GM12878 (cell line): ENCODE measurements around the gene PIEZO2. TPM values are rescaled to one million over a fixed set of nuclear protein-coding genes. Genes with fewer than 3 reads are reported as not detected.

Experiments
- ATAC-seq: fragments of 200-7000 bp; cut with Tn5 transposase; 3 replicates; pipeline ENCODE4 v1.9.1; 2020; ENCODE audit warnings: mild to moderate bottlenecking, moderate library complexity
- BruUV-seq: library from RNA; stranded (reverse); fragments of 400-500 nt; replicated peaks from 2 replicates; lab custom pipeline; 2021; lab: Mats Ljungman, UMichigan
- CTCF ChIA-PET: fragments of 300-600 bp; sonication (Branson Sonifier 250); formaldehyde crosslinking; extraction: SDS; loops from one replicate; lab custom pipeline; 2021; ENCODE audit warnings: inconsistent platforms; lab: Yijun Ruan, JAX
- POLR2A ChIA-PET: fragments of 350-600 bp; formaldehyde crosslinking; extraction: SDS; loops from one replicate; lab custom pipeline; 2021; ENCODE audit warnings: inconsistent platforms; lab: Charles Lee
- RAD21 ChIA-PET: fragments of 300-600 bp; sonication (Branson Sonifier 250); formaldehyde crosslinking; loops from one replicate; lab custom pipeline; 2023; ENCODE audit warnings: antibody characterized with exemption; ENCODE audit not compliant: unreplicated experiment; lab: Charles Lee
- SMC1A ChIA-PET: fragments of 300-600 bp; sonication (Branson Sonifier 250); formaldehyde crosslinking; loops from one replicate; lab custom pipeline; 2023; ENCODE audit not compliant: unreplicated experiment, uncharacterized antibody; lab: Charles Lee
- DNase-seq: peaks from one replicate; pipeline ENCODE4 v3.0.0-alpha.2; 2011; ENCODE audit warnings: low read depth, low spot score
- FAIRE-seq: peaks from 3 replicates; lab custom pipeline; 2011; peaks lifted over from hg19 to GRCh38; lab: Jason Lieb, UNC
- H2AFZ ChIP-seq: 2 replicates; pipeline ENCODE4 v1.6.0; 2011; ENCODE audit warnings: low read depth, low read length, control low read depth; ENCODE audit not compliant: control insufficient read depth
- H3K27ac ChIP-seq: 2 replicates; pipeline ENCODE4 v1.5.1; 2011; ENCODE audit warnings: control low read depth; ENCODE audit not compliant: control insufficient read depth, insufficient read depth
- H3K27me3 ChIP-seq, 2 experiments: replicated peaks in 1 of 2; 2 replicates each; pipeline versions ENCODE4 v1.6.0 to v1.6.1; 2011; ENCODE audit warnings: low read length in 1 of 2; ENCODE audit not compliant: control insufficient read depth in 2 of 2, insufficient read depth in 2 of 2
- H3K36me3 ChIP-seq, 2 experiments: 2 replicates each; pipeline ENCODE4 v1.5.1; 2011; ENCODE audit warnings: low read length in 1 of 2; ENCODE audit not compliant: control insufficient read depth in 2 of 2, insufficient read depth in 2 of 2
- H3K4me1 ChIP-seq: 2 replicates; pipeline ENCODE4 v1.6.1; 2011; ENCODE audit warnings: mild to moderate bottlenecking, low read length, moderate library complexity, mixed read lengths; ENCODE audit not compliant: control insufficient read depth, insufficient read depth
- H3K4me2 ChIP-seq: 2 replicates; pipeline ENCODE4 v1.6.0; 2011; ENCODE audit warnings: control low read depth; ENCODE audit not compliant: control insufficient read depth, insufficient read depth
- H3K4me3 ChIP-seq: fragments of 200-600 bp; sonication (generic); 2 replicates; pipeline ENCODE4 v1.5.1; 2016
- H3K79me2 ChIP-seq: 2 replicates; pipeline ENCODE4 v1.6.0; 2011; ENCODE audit warnings: low read length; ENCODE audit not compliant: control insufficient read depth, insufficient read depth
- H3K9ac ChIP-seq: 2 replicates; pipeline ENCODE4 v1.8.0; 2011; ENCODE audit warnings: low read length, control low read depth, mixed read lengths; ENCODE audit not compliant: control insufficient read depth, insufficient read depth
- H3K9me3 ChIP-seq: replicated peaks from 3 replicates; pipeline ENCODE4 v1.5.1; 2011; ENCODE audit warnings: mild to moderate bottlenecking, low read length; ENCODE audit not compliant: control insufficient read depth, insufficient read depth
- H4K20me1 ChIP-seq: 2 replicates; pipeline ENCODE4 v1.6.0; 2011; ENCODE audit not compliant: control insufficient read depth, insufficient read depth
- BCL3 ChIP-seq: IDR thresholded peaks from 2 replicates; pipeline ENCODE4 v1.6.1; 2011; ENCODE audit warnings: borderline replicate concordance, low read depth, mild to moderate bottlenecking, moderate library complexity, low read length; ENCODE audit not compliant: insufficient read depth, poor library complexity, severe bottlenecking
- CHD4 ChIP-seq: fragments of 200-600 bp; sonication (generic); IDR thresholded peaks from 2 replicates; pipeline ENCODE4 v1.6.1; 2016; ENCODE audit warnings: mild to moderate bottlenecking
- CTCF ChIP-seq, 3 experiments: IDR thresholded peaks in 2 of 3; conservative IDR thresholded peaks in 1 of 3; 2 replicates each; pipeline ENCODE4 v1.5.1; 2011; ENCODE audit warnings: low read depth in 3 of 3, low read length in 3 of 3, mild to moderate bottlenecking in 3 of 3, control low read depth in 2 of 3, moderate library complexity in 2 of 3, inconsistent platforms in 1 of 3, mixed read lengths in 1 of 3; ENCODE audit not compliant: control insufficient read depth in 2 of 3, insufficient read depth in 1 of 3; ENCODE audit errors: extremely low read depth in 1 of 3
- CUX1 ChIP-seq: IDR thresholded peaks from 2 replicates; pipeline ENCODE4 v1.6.1; 2012; ENCODE audit warnings: improper control_type of control experiment, low read depth, low read length; ENCODE audit not compliant: insufficient replicate concordance
- ELK1 ChIP-seq: IDR thresholded peaks from 2 replicates; pipeline ENCODE4 v1.6.1; 2012; ENCODE audit warnings: low read depth, low read length, improper control_type of control experiment
- IRF4 ChIP-seq: IDR thresholded peaks from 2 replicates; pipeline ENCODE4 v1.6.1; 2011; ENCODE audit warnings: low read depth, low read length
- NFXL1 ChIP-seq: fragments of 450-650 bp; IDR thresholded peaks from 2 replicates; pipeline ENCODE4 v1.6.1; 2017; ENCODE audit warnings: antibody characterized with exemption, mild to moderate bottlenecking, borderline replicate concordance
- POU2F2 ChIP-seq: IDR thresholded peaks from 3 replicates; pipeline ENCODE4 v1.6.1; 2011; ENCODE audit warnings: low read depth, mild to moderate bottlenecking, low read length, borderline replicate concordance
- RBBP5 ChIP-seq: fragments of 200-600 bp; sonication (generic); conservative IDR thresholded peaks from 2 replicates; pipeline ENCODE4 v1.6.1; 2016
- ZSCAN29 ChIP-seq: fragments of 450-650 bp; IDR thresholded peaks from 2 replicates; pipeline ENCODE4 v1.6.1; 2017; ENCODE audit warnings: mild to moderate bottlenecking, moderate library complexity
- WGBS: methylation state at CpG from one replicate; pipeline ENCODE4 v1.1.6; 2016; ENCODE audit warnings: low lambda C conversion rate; ENCODE audit not compliant: insufficient replicate concordance, insufficient coverage; ENCODE audit errors: missing lambda C conversion rate; 5-methylcytosine and 5-hydroxymethylcytosine counted together
- in situ Hi-C: fragments of 300-500 bp; cut with MboI; formaldehyde crosslinking; loops from 9 replicates; pipeline ENCODE4 v1.14.3; 2018; ENCODE audit warnings: mixed read lengths
- intact Hi-C: fragments of 100-400 bp; cut with micrococcal nuclease; formaldehyde crosslinking; loops from one replicate; pipeline ENCODE4 v1.14.2; 2022; ENCODE audit not compliant: unreplicated experiment
- polyA plus RNA-seq, 11 experiments: library from polyadenylated mRNA; depleted of rRNA in 4 of 11; unstranded in 6 of 11; stranded (reverse) in 5 of 11; fragments of >200 nt; fragmentation: Nextera tagmentation in 4 of 11; fragmentation: Illumina TruSeq in 1 of 11; extraction: Ambion mirVana in 4 of 11; extraction: Trizol in 1 of 11; gene quantifications; 1 replicate in 1 of 11; 2 replicates in 10 of 11; pipeline versions ENCODE4 v1.2.1 to v1.2.3, GENCODE V29; 2011 to 2016; ENCODE audit warnings: inconsistent platforms in 2 of 11, missing spikeins in 2 of 11, low read depth in 1 of 11
- total RNA-seq, 4 experiments: library from RNA; depleted of rRNA in 3 of 4; stranded (reverse); fragments of >200 nt in 3 of 4; fragmentation: Illumina TruSeq in 1 of 4; extraction: Trizol in 1 of 4; gene quantifications; 2 replicates each; pipeline versions ENCODE4 v1.2.1 to v1.2.3, GENCODE V29; 2013 to 2021

The PIEZO2 gene
- total and polyA plus RNA-seq, 10 of the 15 experiments (the other 5 are each of a cell fraction or from before 2014, with no cell fraction given) = 6.7 to 42.3 (median 27.4) TPM

- TF ChIP-seq BCL3 = no peak
- TF ChIP-seq ZSCAN29 = no peak
- no peak for TF ChIP-seq POU2F2
- TF ChIP-seq CTCF (IDR thresholded peaks at IDR 0.05 in 2 of 3, conservative IDR thresholded peaks at IDR 0.05 in 1 of 3; ENCODE audit: control insufficient read depth in 2 of 3, extremely low read depth in 1 of 3, insufficient read depth in 1 of 3, low read depth in 3 of 3, low read length in 3 of 3) = no peak
Observed at GRCh38 chr18:10839421-10839820, 309.9 kb downstream of the PIEZO2 start (continued).

- H3K4me3 ChIP-seq = no peak overlapping the region
- ChIA-PET CTCF (interaction anchor here (1.0 to 8.9 kb wide), 5 partner anchors 12 to 325 kb away, joined by 3 to 55 read pairs (median 11); no protein-coding TSS in a partner anchor), RAD21 (interaction anchor here (0.7 to 5.5 kb wide), 7 partner anchors 12 to 316 kb away, joined by 3 to 60 read pairs (median 4); no protein-coding TSS in a partner anchor), POLR2A (interaction anchor here (0.9 to 1.3 kb wide), 3 partner anchors 9 to 213 kb away, joined by 3 to 4 read pairs (median 3); no protein-coding TSS in a partner anchor), SMC1A (interaction anchor here (0.8 to 3.9 kb wide), 8 partner anchors 12 to 674 kb away, joined by 3 to 56 read pairs (median 6); no protein-coding TSS in a partner anchor)
- ATAC-seq = peak; percentile 92
- peak overlapping the region; percentile 41 for H3K27ac ChIP-seq
- no peak overlapping the region for H3K9ac ChIP-seq
- H2AFZ ChIP-seq = no peak overlapping the region
- no peaks in the 10 kb centered on the region for H4K20me1 ChIP-seq
- H3K4me2 ChIP-seq = no peak overlapping the region
- no peaks in the 10 kb centered on the region; the same call in 2 of the 3 replicates for H3K9me3 ChIP-seq
- FAIRE-seq = no peak
- no TSS peak for BruUV-seq
- no peaks in the 10 kb centered on the region for H3K79me2 ChIP-seq
- in situ Hi-C loops (no loop called here), intact Hi-C loops (no loop called here)
- peaks cover 0 to 2% of the 10 kb centered on the region in 2 experiments; a peak in 1 of 4 replicates for H3K36me3 ChIP-seq
- 18% methylated on average over 2 of the region's 2 CpGs for WGBS
- DNase-seq = peak; percentile 65
- peaks cover 15% of the 10 kb centered on the region for H3K4me1 ChIP-seq
- H3K27me3 ChIP-seq = no peaks in the 10 kb centered on the region
- no peak for TF ChIP-seq RBBP5
- TF ChIP-seq NFXL1 = no peak
- TF ChIP-seq CHD4 = no peak
- peak; percentile 28 for TF ChIP-seq CUX1
- peak; percentile 98 for TF ChIP-seq IRF4
- no peak for TF ChIP-seq ELK1
Observed at GRCh38 chr18:10838553-10838952, 310.8 kb downstream of the PIEZO2 start.
